ENCODE data around the gene RTL1.
A peak's percentile ranks its signal among the peaks of the same experiment; 100 is the strongest.

Gene RTL1

DNA sequence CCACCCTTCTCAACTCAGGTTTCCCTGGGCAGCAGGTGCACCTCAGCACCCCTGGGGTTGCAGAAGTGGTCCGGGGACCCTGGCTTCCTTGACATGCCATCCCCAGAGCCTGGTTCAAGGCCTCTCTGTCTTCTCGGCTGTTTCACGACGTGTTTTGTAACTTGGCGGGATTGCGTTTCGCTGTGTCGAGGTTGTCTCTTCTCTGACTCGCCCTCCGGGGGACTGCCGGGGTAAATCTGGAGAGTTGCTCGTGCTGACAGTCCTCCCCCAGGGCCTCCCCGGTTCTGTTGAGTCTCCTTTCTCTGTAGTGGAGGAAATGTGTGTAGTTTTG, 52.0 kb downstream of the RTL1 start:
- no peak for DNase-seq (ENCODE audit: insufficient read length, low spot score)
- no peak for FAIRE-seq
- TF ChIP-seq, protein P1, sequence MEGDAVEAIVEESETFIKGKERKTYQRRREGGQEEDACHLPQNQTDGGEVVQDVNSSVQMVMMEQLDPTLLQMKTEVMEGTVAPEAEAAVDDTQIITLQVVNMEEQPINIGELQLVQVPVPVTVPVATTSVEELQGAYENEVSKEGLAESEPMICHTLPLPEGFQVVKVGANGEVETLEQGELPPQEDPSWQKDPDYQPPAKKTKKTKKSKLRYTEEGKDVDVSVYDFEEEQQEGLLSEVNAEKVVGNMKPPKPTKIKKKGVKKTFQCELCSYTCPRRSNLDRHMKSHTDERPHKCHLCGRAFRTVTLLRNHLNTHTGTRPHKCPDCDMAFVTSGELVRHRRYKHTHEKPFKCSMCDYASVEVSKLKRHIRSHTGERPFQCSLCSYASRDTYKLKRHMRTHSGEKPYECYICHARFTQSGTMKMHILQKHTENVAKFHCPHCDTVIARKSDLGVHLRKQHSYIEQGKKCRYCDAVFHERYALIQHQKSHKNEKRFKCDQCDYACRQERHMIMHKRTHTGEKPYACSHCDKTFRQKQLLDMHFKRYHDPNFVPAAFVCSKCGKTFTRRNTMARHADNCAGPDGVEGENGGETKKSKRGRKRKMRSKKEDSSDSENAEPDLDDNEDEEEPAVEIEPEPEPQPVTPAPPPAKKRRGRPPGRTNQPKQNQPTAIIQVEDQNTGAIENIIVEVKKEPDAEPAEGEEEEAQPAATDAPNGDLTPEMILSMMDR (IDR thresholded peaks at IDR 0.05; ENCODE audit: insufficient read depth, missing control alignments), result no peak

DNA sequence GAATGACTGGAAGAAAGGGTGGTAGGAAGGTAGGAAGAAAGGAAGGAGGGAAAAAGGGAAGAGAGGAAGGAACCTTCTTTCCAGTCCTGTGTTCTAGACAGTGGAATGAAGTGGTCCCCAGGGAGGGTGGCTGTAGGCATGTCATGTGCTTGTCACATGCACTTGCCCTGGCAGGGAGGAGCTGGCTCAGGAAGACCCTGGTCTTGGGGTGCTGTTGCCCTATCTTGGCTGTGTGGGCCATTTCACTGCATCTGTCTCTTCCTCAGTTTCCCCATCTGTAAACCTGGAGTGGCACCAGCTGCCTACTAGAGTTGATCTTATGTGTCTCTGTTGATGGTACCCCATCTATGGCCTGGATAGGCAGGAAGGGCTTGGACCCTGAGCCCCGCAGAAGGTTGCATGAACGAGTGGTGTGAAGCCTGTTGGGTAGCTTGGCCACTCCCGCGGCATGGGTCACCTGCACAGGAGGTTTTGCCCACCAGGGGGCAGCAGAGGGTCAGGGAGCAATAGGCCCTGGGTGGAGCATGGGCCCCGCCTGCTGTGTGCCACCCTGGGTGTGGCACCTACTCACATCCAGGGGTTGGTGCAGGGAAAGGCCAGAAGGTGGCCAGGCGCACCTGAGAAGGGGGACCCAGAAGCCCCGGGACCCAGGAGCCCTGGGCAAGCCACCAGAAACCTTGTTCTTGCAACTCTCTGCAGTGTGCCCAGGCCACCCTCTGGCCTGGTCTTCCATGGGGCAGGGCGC, 52.5 kb downstream of the RTL1 start:
- no peak for DNase-seq (ENCODE audit: insufficient read length, low spot score)
- no peak for FAIRE-seq
- TF ChIP-seq, protein P1 (IDR thresholded peaks at IDR 0.05; ENCODE audit: insufficient read depth, missing control alignments), result peak; percentile 48

DNA sequence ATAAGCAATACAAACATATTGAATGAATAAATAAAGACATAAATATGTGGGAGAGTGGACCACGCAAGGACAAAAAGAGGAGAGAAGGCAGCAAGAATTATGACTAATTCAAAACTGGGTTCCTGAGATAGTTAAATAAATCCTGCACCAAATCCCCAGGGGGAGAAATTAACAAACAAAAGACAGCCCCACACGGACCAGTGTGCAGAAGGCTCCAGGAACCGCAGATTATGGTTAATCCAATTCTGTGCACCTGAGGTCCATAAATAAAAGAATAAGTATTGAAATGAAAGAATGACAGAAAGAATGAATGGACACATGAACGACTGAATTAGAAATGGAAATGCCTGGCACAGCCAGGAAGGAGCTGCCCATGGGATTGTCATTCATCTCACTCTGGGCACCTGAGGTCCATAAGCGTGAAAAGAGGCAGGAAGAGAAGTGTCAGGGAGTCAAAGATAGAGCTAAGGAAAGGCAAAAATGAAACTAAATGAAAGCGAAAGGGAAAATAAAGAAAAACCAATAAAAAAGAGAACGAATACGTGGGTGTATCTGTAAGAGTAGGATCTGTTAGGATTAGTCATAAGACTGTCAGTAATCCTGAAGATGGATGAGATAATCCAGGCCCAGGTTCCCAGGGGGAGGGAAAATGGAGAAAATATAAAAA, 54.3 kb downstream of the RTL1 start:
- DNase-seq (ENCODE audit: insufficient read length, low spot score), result no peak
- no peak for FAIRE-seq
- TF ChIP-seq, protein P1 (IDR thresholded peaks at IDR 0.05; ENCODE audit: insufficient read depth, missing control alignments), result no peak

DNA sequence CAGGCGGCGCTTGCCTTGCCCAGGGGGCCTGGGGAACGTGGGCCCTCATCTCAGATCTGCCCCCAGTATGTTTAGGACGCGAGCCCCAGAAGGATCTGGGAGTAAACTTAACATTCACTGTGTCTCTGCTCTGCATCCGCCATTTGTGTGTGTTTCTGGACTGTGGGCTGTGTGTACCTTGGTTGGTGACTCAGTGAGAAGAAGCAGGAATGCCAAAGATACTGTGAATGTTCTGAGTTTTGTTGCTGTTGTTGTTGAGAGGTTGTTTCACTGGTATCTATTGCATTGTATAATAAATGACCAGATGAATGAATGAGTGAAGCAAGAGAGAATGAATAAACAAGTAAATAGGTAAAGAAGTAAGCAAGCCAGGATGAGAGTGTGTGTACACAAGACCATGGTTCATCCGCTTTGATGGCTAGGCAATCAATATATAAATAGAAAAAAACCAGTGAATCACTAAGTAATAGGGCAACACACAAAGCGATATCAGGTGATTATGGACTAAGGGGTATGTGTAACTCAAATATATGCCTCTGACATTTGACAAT, 57.1 kb downstream of the RTL1 start:
- FAIRE-seq (no peak), DNase-seq (ENCODE audit: insufficient read length, low spot score) (no peak)
- TF ChIP-seq, protein P1 (IDR thresholded peaks at IDR 0.05; ENCODE audit: insufficient read depth, missing control alignments), result no peak

DNA sequence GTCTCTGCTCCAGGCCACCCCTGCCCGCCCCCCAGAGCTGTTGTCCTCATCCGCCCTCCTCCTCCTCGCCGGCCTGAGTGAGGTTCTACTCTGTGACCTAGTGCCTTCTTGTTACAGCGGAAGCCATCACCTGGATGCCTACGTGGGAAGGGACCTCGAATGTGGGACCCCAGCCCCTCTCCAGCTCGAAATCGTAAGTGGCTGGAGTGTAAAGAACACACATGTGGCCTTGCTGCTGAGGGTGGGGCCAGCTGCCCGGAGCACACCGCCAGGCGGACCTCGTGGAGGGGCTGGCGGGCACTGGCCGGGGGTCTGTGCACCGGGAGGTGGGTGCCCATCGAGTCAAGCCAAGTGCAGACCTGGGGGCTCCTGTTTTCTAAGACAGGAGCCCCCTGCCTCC, 58.2 kb downstream of the RTL1 start:
- FAIRE-seq, result no peak

DNA sequence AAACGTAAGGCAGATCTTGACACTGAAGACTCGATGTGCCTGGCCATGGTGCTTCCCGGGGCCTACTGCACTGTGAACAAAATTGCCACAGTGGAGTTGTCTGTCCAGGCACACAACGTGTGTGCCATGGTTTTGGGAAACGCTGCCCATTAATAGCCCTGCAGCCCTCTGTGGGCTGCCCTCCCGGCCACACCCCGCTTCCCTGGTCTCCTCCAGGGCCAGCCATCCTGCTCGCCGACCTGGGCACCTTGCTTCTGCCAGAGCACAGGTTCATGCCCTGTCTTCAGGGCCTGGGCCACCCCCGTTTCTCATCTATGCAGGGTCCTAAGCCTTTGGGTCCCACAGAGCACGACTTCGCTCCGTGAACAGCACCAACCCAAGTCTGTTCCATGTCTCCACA, 58.7 kb downstream of the RTL1 start:
- DNase-seq (ENCODE audit: insufficient read length, low spot score) (no peak), FAIRE-seq (no peak)
- TF ChIP-seq, protein P1 (IDR thresholded peaks at IDR 0.05; ENCODE audit: insufficient read depth, missing control alignments), result no peak

More for the DNA sequence above, 58.2 kb downstream of the RTL1 start:
- TF ChIP-seq, protein P1 (IDR thresholded peaks at IDR 0.05; ENCODE audit: insufficient read depth, missing control alignments), result no peak
- DNase-seq (ENCODE audit: insufficient read length, low spot score), result no peak

DNA sequence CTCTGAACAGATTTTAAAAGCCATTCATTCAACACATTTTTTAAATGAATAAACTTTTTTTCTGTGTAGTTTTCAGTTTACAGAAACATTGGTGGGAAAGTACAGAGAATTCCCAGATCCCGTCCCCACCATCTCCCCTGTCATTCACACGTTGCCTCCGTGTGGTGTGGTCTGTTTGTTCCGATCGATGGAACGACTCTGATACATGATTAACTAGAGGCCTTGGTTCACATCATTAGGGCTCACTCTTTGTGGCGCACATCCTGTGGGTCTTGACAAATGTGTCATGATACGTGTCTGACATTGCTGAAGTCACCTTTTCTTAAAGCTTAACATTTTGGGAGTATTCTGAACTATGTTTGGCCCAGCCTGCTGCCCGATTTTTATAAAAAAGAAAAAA, 59.1 kb downstream of the RTL1 start:
- FAIRE-seq (no peak), DNase-seq (ENCODE audit: insufficient read length, low spot score) (no peak)
- TF ChIP-seq, protein P1 (IDR thresholded peaks at IDR 0.05; ENCODE audit: insufficient read depth, missing control alignments), result no peak

Data from D721Med (cell line).